Parathyroid adenoma (tissue), 2 donors: ENCODE data around the gene CNKSR3.

Experiments used
- H2AFZ ChIP-seq: fragments of 300-600 bp; sonication (generic); one replicate; pipeline ENCODE4 v1.7.0; 2017; ENCODE audit warnings: antibody characterized with exemption, mild to moderate bottlenecking
- H3K27ac ChIP-seq: fragments of 300-600 bp; sonication (generic); one replicate; pipeline ENCODE4 v1.7.0; 2017
- H3K27me3 ChIP-seq: fragments of 300-600 bp; sonication (generic); one replicate; pipeline ENCODE4 v1.7.0; 2017; ENCODE audit warnings: low read length; ENCODE audit not compliant: control insufficient read depth, insufficient read depth
- H3K36me3 ChIP-seq: fragments of 300-600 bp; sonication (generic); one replicate; pipeline ENCODE4 v1.7.0; 2017; ENCODE audit warnings: low read length; ENCODE audit not compliant: control insufficient read depth, insufficient read depth
- H3K4me1 ChIP-seq: fragments of 300-600 bp; sonication (generic); one replicate; pipeline ENCODE4 v1.7.0; 2017; ENCODE audit warnings: control low read depth
- H3K4me2 ChIP-seq: fragments of 300-600 bp; sonication (generic); one replicate; pipeline ENCODE4 v1.7.0; 2017; ENCODE audit warnings: low read length
- H3K4me3 ChIP-seq: fragments of 300-600 bp; sonication (generic); one replicate; pipeline ENCODE4 v1.7.0; 2017; ENCODE audit warnings: low read depth, low read length
- H3K79me2 ChIP-seq: fragments of 300-600 bp; sonication (generic); one replicate; pipeline ENCODE4 v1.7.0; 2017; ENCODE audit warnings: control low read depth
- H3K9ac ChIP-seq: fragments of 300-600 bp; sonication (generic); one replicate; pipeline ENCODE4 v1.7.0; 2017; ENCODE audit warnings: mild to moderate bottlenecking
- H3K9me3 ChIP-seq: fragments of 300-600 bp; sonication (generic); one replicate; pipeline ENCODE4 v1.7.0; 2017; ENCODE audit warnings: low read length; ENCODE audit not compliant: control insufficient read depth
- CTCF ChIP-seq: fragments of 300-600 bp; sonication (generic); IDR thresholded peaks from one replicate; pipeline ENCODE4 v1.7.0; 2017; ENCODE audit warnings: antibody characterized with exemption, mild to moderate bottlenecking
- donor health status: primary hyperparathyroidism.

CNKSR3 gene

GRCh38 chr6:154496793-154497517, 13.5 kb downstream of the CNKSR3 start:
- H2AFZ ChIP-seq, result no peak overlapping the region
- H3K79me2 ChIP-seq, result no peaks in the 10 kb centered on the region
- no peak overlapping the region for H3K4me3 ChIP-seq
- H3K27me3 ChIP-seq, result no peaks in the 10 kb centered on the region
- no peaks in the 10 kb centered on the region for H3K36me3 ChIP-seq
- H3K4me1 ChIP-seq, result no peaks in the 10 kb centered on the region
- H3K9ac ChIP-seq, result no peak overlapping the region
- H3K4me2 ChIP-seq, result no peak overlapping the region
- H3K9me3 ChIP-seq, result no peaks in the 10 kb centered on the region
- TF ChIP-seq CTCF, result no peak
- H3K27ac ChIP-seq, result no peak overlapping the region

DNA sequence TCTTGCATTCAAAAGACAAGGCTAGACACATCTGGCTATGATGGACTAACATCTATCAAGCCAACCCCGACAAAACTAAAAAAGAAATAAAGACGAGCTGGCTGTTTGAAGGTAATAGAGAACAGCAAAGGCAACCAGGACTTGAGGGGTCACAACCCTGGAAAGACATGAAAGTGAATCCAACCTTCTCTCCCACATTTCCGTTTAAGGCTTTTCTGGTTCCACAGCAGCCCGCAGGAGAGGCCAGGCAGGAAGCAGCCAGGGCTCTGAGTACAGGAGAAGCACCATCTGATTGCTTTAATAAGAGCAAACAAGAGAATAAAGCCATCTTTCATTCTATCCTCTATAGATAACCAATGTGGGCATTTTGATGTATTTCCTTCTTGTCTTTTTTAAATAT, 14.3 kb downstream of the CNKSR3 start:
- no peak overlapping the region for H3K27ac ChIP-seq
- H3K4me1 ChIP-seq, result no peaks in the 10 kb centered on the region
- no peak overlapping the region for H3K4me3 ChIP-seq
- no peaks in the 10 kb centered on the region for H3K27me3 ChIP-seq
- no peak overlapping the region for H3K9ac ChIP-seq
- H3K9me3 ChIP-seq, result no peaks in the 10 kb centered on the region
- no peaks in the 10 kb centered on the region for H3K79me2 ChIP-seq
- no peak overlapping the region for H3K4me2 ChIP-seq
- no peaks in the 10 kb centered on the region for H3K36me3 ChIP-seq
- no peak for TF ChIP-seq CTCF
- H2AFZ ChIP-seq, result no peak overlapping the region

GRCh38 chr6:154494592-154495311, 15.7 kb downstream of the CNKSR3 start:
- Histone ChIP-seq H3K4me1 (no peaks in the 10 kb centered on the region), H3K36me3 (no peaks in the 10 kb centered on the region), H3K27ac (no peak overlapping the region), H3K4me3 (no peak overlapping the region), H3K79me2 (no peaks in the 10 kb centered on the region), H3K9me3 (no peaks in the 10 kb centered on the region), H3K27me3 (no peaks in the 10 kb centered on the region), H2AFZ (no peak overlapping the region), H3K4me2 (no peak overlapping the region), H3K9ac (no peak overlapping the region)
- no peak for TF ChIP-seq CTCF

- Histone ChIP-seq H3K9ac (no peak overlapping the region), H3K4me3 (no peak overlapping the region), H3K9me3 (no peaks in the 10 kb centered on the region), H3K4me1 (peaks cover 3% of the 10 kb centered on the region), H3K27ac (no peak overlapping the region), H3K79me2 (no peaks in the 10 kb centered on the region), H3K4me2 (no peak overlapping the region), H3K27me3 (no peaks in the 10 kb centered on the region), H2AFZ (no peak overlapping the region), H3K36me3 (no peaks in the 10 kb centered on the region)
- TF ChIP-seq CTCF, result no peak
Observed at GRCh38 chr6:154491567-154492470, 18.7 kb downstream of the CNKSR3 start.
